Activated gamma-delta T cell treated with anti-CD3 and anti-CD28 coated beads, Interleukin-2, amount 50 U/mL, for 16 hours (primary cell): ENCODE results near the gene NUTF2.
"Not testable (repeated sequence)": the region's sequence is repeated elsewhere in the genome, so short reads cannot be mapped to it uniquely, and the experiment has no call there.

Experiments used
- DNase-seq: peaks from one replicate; pipeline ENCODE4 v3.0.0-alpha.2; 2020; ENCODE audit warnings: low read depth

NUTF2 gene

GRCh38 chr16:67885545-67885944, 38.8 kb downstream of the NUTF2 start:
- no peak for DNase-seq

GRCh38 chr16:67885976-67886375, 39.2 kb downstream of the NUTF2 start:
- DNase-seq = no peak

DNA sequence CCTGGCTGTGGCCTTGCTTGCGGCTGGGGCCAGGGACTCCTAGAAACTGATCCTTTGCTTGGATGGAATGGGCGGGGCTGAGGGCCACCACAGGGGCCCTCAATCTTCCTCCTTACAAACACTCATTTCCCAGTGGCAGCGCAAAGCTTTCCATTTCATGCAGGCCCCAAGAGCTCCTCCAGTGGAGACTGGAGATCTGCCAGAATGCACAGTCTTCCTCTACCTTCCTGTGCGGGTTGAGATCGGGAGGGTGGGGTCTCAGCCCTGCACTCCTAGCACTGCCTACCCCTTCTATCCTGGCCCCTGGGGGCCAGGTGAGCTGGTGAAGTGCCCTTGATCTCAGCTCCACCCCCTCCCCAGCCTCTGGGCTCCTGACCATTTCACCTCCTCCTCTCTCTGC, 39.7 kb downstream of the NUTF2 start:
- DNase-seq = no peak

DNA sequence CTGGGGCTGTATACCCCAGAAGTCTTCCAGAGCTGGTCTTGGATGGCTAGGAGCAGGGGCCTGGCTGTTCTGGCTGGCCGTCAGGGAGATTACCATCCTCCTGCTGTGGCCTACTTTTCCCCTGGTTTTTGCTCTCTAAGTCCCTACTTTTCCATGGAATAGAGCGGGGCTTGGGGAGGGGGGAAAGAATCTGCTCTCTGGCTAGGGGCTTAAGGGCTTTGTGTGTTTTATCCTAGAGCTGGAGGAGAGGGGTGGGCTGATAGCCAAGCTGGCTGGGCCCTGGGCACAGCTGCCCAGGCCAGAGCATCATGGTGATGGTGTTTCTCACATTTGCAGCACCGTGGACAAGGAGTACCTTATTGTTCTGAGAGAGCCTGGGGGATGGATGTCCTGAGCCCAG, 41.6 kb downstream of the NUTF2 start:
- DNase-seq = no peak

DNA sequence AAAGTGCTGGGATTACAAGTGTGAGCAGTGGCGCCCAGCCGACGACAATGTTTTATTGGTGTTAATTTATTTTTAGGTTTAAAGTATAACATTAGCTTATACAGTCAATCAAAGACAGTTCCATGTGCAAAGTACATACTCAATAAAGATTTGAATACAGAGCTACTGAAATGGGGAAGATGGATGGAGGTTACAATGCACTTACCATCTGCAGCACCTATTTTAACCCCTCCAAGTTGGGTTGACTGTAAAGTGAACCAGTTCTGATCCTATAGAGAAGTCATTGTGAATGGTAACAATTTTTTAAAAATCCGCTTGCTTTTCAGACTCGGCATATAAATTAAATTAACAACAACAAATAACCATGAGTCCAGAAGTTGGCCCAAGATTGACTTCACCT, 45.6 kb downstream of the NUTF2 start:
- no peak for DNase-seq

GRCh38 chr16:67892899-67893742, 46.4 kb downstream of the NUTF2 start, which contains the start of gene PSKH1:
PSKH1 (plus strand) TSS chr16:67893254; CDS start chr16:67908750, 15,496 bp downstream.
- DNase-seq = peak; percentile 89

DNA sequence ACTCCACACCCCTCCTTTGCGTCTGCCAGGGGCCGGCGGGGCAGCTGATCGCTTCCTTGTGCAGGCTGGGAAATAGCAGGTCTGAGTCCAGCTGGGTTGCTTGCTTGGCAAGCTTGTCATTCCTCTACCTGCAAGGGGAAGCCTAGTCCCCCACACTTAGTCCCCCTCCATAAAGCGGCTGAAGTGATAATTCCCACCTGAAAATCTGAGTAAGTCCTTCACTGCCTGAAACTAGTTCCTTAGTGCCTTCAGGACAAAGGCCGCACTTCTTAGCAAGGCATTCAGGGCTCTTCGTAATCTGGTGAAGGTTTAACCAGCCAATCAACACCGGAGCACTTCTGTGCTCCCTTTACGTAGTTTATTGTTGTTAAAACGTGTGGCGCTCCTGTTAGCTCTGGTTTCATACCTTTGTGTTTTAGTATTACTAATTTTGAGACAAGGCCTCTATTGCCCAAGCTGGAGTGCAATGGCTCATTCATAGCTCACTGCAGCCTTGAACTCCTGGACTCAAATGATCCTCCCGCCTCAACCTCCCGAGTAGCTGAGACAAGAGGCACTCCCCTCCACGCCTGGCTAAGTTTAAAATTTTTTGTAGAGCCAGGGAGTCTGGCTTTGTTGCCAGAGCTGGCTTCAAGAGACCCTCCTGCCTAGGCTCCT, 47.1 kb downstream of the NUTF2 start:
- no peak for DNase-seq

DNA sequence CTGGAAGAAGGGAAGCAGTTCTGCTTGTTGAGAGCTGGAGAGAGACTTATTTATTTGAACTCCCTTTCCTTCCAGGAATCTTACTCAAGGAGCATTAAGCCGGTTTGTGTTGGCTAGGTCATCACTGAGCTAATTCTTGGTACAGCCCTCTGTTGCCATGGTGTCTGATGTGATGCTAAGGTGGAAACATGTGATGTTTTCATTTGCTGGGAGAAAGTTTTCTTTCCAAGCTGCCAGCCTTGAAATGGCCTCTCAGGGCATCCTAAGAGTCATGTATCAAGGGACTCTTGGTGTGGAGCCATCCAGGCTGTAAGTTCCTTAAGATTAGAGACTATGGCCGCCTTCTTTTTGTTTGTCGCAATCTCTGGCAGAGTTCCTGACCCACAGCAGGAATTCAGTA, 50.5 kb downstream of the NUTF2 start:
- no peak for DNase-seq

DNA sequence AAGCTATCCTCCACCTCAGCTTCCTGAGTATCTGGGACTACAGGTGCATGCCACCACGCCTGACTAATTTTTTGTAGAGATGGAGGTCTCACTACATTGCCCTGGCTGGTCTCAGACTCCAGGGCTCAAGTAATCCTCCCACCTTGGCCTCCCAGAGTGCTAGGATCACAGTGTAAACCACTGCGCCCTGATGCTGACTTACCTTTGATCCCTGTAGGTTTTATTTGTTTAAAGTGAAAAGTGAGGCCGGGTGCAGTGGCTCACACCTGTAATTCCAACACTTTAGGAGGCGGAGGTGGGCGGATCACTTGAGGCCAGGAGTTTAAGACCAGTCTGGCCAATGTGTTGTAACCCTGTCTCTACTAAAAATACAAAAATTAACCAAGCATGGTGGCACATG, 55.0 kb downstream of the NUTF2 start:
- DNase-seq = no peak

GRCh38 chr16:67902831-67903230, 56.1 kb downstream of the NUTF2 start:
- DNase-seq = no peak

DNA sequence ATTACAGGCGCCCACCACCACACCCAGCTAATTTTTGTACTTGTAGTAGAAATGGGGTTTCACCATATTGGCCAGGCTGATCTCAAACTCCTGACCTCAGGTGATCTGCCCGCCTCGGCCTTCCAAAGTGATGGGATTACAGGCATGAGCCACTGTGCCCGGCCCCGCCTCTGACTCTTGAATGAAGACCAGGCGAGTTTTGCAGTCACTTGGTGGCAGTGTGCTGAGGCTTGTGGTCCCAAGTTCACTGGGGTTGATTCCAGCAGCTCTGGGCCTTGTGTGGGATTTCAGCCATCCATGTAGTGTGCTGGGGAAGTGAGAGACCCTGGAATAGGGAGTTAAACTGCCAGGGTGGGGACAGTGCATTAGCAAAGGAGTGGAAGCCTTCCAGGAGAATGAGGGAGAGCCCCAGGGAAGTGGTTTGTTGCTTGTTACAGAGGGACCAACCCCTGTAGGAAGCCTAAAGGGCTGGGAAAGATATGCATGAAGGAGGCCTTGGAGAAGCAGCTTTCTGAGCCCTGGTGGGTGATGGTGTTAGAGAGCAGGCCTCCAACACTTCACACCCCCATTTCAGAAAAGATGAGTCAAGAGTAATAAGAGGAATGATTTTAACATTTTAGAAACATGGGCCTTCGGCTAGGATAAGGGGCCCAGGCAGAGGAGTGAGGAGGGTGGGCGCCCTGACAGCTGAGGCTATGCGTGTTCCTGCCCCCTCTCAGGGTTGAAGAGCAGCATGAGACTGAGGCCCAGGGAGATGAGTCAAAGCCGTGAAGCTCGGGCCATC, 60.9 kb downstream of the NUTF2 start:
- DNase-seq = no peak

DNA sequence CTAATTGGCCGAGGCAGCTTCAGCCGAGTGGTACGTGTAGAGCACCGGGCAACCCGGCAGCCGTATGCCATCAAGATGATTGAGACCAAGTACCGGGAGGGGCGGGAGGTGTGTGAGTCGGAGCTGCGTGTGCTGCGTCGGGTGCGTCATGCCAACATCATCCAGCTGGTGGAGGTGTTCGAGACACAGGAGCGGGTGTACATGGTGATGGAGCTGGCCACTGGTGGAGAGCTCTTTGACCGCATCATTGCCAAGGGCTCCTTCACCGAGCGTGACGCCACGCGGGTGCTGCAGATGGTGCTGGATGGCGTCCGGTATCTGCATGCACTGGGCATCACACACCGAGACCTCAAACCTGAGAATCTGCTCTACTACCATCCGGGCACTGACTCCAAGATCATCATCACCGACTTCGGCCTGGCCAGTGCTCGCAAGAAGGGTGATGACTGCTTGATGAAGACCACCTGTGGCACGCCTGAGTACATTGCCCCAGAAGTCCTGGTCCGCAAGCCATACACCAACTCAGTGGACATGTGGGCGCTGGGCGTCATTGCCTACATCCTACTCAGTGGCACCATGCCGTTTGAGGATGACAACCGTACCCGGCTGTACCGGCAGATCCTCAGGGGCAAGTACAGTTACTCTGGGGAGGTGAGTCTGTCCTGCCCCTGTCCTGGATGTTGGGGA, 62.5 kb downstream of the NUTF2 start:
- no peak for DNase-seq

DNA sequence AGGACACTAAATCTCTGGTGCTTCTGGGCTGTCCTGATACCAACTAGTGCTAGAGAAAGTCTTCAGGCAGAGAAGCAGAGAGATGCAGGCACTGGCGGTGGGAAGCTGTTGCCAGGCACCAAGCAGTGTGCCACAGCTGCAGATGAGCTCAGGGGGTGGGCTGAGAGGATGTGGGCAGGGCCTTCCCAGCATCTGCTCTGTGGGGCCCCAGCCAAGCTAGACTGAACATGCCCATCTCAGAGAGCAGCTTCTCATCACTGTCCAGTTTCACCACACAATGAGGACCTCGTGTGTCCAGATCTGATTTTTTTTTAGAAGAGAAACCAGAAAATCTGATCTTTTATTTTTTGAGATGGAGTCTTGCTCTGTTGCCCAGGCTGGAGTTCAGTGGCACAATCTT, 63.4 kb downstream of the NUTF2 start:
- DNase-seq = no peak

- DNase-seq = no peak
Measured at GRCh38 chr16:67914758-67915495, 68.2 kb downstream of the NUTF2 start.

DNA sequence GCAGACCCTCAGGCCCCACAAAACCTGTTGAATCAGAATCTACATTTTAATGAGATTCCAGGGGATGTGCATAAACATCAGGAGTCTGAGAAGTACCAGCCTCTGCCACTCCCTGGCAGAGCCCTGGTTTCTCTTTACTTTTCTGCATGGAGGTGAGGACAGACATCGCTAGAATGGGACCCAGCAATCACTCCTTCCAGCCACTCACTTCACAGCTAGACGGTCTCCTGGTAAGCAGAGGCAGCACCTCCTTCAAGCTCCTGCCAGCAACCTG, 68.7 kb downstream of the NUTF2 start:
- DNase-seq = not testable (repeated sequence)

- no peak for DNase-seq
Measured at GRCh38 chr16:67915831-67916723, 69.3 kb downstream of the NUTF2 start.

DNA sequence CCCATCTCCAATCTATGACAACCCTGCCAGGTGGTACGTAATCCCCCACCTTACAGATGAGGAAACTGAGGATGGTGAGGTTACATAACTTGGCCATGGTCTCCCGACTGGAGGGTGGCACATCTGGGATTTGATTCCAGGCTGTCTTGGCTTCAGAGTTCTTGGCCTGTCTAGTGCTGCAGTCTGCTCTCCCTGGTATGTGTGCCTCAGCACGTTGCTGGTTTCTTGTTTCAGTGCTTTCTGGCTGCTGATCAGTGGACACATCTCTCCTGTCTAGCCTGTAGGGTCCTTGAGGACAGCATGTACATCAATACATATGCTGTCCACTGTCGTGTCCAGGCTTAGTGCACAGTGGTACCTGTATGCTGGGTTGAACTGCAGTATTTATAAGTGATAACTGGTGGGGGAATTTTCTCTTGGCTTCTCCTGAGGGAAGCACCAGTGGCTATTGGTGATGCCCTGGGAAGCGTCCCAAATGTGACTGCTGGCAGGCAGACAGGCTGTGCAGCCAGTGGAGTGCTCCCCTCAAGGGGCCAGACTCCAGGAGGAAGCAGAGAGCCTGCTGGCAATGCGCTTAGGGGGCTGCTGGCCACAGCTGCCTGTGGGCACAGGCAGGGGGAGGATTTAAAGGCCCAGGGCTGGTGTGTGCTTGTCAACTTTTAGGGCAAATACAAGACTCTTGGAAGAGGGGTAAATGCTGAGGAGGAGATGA, 70.6 kb downstream of the NUTF2 start:
- no peak for DNase-seq

GRCh38 chr16:67917852-67918236, 71.1 kb downstream of the NUTF2 start:
- DNase-seq = no peak

- DNase-seq = no peak
Measured at GRCh38 chr16:67919622-67920221, 73.0 kb downstream of the NUTF2 start.
